HG03565 (cell line): Measurements from ENCODE around the gene BDNF.
"Not testable (repeated sequence)": the region's sequence is repeated elsewhere in the genome, so short reads cannot be mapped to it uniquely, and the experiment has no call there.

Experiments
- ATAC-seq: cut with Tn5 transposase; IDR thresholded peaks from one replicate; pipeline ENCODE4 v1.9.1; 2021; ENCODE audit warnings: mild to moderate bottlenecking, moderate library complexity; ENCODE audit not compliant: unreplicated experiment

The BDNF gene

DNA sequence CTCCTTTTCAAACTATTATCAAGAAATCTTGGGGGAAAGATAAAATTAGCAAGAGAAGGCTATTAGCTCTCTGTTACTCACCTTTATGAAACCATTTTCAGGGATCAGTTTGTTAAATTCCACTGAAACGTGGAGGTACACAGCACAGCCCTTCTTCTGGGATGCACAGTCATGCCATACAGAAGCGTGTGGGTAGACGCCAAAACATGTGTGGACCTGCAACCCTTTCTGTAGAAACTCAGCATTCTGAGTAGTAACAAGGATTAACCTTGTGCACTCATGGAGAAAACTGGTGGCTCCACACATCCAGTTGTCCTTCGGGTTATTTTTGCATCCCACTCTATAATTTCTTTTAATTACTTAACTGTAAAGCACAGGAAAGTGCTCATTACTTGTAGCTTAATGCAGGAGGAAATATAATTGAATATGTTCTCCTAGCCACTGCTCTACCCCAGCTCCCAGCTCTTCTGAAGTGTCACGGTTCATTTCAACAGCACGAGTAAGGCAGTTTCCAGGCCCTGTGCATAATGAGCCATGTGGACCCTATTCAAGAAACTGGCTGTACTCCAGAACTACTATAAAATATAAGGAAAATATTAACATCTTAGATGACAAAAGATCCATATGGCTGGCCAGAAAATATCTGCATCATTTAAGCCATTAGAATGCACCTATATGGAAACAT lies 26.1 kb downstream of the BDNF start:
- no peak for ATAC-seq

DNA sequence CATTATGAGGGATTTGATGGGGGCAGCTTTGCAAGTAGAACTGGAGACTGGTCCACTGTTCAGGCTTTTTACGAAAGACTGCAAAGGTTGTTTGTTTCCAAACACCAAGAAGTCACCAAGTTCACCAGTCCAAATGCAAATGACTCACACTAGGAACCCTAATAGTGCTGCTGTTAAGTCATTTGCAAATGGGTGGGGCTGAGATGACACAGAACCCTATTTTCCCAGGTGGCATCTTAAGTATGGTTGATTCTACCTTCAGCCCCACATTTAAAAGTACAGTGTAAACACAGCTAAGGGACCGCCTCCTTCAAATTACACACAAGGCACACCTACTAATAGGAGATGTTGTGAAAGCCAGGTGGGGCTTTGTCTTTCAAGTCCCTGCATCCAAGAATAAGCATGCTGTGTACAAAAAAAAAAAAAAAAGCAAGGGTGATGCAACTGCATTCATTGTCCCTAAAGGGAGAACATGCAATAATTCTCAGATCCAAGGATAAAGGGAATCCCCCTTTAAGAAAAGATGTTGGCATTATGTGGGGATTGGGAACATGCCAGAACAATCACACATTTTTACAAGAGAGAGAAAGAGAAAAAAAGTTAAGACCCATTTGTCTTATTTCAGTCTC lies 27.3 kb downstream of the BDNF start:
- no peak for ATAC-seq

GRCh38 chr11:27665508-27666101 lies 34.6 kb downstream of the BDNF start:
- not testable (repeated sequence) for ATAC-seq

- no peak for ATAC-seq
These were observed 36.9 kb downstream of the BDNF start for GRCh38 chr11:27663326-27663725.

DNA sequence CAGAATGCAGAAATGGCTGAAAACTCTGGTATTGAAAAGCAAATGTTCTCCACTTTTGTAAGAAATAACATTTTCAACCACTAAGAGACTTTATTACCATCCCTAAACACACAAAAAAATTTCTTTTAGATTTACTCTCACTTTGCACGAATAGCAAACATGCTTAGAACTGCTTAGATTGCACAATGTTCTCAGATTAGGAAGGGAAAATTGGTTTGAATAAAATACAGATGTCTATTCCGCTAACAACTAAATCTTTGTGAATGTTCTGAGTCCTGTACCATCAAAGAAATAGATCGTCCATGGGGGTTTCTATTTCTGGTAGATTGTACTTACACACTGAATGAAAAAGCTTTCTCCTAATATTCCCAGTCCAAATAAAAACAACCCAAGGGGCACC lies 40.1 kb downstream of the BDNF start:
- ATAC-seq: no peak

- ATAC-seq: no peak
These were observed 41.6 kb downstream of the BDNF start for GRCh38 chr11:27658535-27659236.

DNA sequence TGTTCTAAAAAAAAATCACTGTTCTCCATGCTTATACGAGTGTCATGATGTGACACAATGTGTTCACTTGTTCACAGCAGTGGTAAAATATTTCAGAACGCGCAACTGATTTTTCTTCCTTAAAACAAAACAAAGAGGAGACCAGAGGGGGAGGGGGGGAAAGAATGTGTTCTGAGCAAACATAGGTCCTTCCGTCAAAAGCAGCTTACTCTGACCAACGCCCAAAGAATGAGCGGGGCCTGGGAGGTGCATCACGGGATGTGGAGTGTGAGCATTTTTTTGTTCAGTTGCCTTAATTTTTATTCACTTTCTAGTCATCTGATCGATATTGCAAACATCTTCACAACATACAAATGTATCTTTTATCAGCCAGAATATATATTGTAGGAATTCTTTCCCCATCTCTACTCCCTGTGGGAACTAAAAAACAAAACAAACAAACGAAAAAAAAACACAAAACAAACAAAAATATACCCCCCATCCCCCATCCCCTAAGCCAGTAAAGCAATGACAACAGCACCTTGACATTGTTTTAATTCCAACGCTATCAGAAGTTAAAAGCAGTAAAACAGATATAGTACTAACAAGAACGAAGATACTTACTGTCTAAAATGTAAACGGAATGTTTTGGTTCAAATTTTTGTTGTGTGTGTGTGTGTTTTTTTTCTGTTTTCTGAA lies 43.3 kb downstream of the BDNF start:
- ATAC-seq: no peak

DNA sequence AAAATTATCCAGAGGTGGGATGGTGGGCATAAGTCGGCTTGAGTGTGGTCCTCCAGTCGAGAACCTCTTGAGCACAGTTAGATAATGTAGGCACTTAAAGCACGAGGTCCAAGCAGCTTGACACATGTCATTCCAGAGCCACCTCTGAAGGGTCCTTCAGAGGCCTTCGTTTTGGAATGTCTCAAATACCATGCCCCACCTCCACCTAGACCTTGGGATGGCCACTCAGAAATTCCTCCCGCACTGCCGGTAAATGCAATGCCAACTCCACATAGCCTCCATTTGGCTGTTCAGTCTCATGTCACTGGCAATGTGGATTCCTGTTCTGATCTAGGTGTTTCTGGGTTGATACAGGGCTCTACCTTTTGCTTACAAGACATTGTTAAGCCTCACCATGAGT lies 43.9 kb downstream of the BDNF start:
- no peak for ATAC-seq

DNA sequence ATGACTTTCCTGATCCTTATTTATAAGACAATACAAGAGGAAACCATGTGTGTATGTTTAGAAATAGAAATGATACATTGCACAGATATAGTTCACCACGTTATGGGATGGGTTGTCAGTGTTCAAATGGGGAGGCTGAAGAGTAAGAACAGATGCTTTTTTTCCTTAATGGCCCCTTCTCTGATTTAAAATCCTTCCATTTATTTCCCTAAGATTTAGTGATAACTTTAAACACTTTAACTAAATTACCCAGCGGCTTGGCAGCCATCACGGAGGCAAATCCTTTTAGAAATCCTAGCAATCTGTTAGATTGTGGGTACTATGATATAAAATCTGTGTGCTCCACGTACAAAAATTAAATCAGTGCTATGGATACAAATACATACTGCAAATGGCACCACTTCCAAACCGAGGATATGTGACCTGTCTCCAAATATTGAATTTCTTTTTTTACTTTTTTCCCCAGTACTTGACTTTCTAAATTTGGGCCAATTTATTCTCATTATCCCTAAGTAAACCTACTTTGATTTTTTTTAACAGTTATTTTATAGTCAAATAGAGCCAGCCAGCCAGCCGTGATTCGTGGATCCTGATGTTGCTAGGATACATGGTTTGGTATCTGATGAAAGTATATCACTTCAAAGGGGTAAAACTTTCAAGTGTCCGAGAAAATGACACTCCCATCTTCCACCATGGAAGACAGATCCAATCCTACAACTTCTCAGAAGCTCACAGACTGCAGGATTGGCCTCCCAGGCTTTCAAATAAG lies 46.1 kb downstream of the BDNF start:
- no peak for ATAC-seq

- ATAC-seq: no peak
These were observed 48.5 kb downstream of the BDNF start for GRCh38 chr11:27651711-27652110.

DNA sequence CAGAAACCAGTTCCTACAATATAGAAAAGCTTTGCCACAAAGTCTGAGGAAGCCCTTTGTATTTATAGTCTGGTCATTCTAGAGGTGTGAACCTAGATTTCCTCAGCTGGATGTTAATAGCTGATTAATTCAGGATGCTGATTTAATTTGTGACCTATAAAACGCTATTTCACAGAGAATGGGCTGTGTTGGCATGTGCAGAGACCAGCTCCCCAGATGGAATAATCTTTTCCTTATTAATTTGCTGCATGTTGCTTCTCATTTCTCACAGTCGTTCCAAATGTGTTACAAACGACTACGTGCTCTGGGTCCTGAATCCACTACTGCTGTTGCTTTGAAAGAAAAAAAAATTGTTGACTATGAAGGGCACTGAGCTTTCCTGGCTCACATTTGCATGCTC lies 49.3 kb downstream of the BDNF start:
- ATAC-seq: no peak

DNA sequence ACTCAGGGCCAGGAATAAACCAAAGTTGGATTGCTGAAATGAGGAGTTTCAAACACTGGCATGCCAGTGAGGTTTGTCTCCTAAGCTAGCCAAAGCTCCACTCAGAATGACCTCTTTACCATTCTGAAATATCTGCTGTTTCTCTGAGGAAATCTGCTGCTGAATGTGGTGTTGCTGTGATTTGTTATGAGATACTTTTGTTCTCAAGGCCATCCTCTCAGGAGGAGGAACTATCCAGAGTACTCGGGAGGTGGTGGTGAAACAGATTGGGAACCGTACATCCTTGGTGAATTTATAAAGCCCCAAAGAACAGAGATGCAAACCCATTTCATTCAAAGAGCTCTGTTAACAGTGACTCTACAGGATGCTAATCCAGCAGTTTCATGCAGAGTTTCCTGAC lies 50.5 kb downstream of the BDNF start:
- ATAC-seq: no peak

- ATAC-seq: no peak
These were observed 51.4 kb downstream of the BDNF start for GRCh38 chr11:27648840-27649239.

- ATAC-seq: no peak
These were observed 54.0 kb downstream of the BDNF start for GRCh38 chr11:27646051-27646818.

DNA sequence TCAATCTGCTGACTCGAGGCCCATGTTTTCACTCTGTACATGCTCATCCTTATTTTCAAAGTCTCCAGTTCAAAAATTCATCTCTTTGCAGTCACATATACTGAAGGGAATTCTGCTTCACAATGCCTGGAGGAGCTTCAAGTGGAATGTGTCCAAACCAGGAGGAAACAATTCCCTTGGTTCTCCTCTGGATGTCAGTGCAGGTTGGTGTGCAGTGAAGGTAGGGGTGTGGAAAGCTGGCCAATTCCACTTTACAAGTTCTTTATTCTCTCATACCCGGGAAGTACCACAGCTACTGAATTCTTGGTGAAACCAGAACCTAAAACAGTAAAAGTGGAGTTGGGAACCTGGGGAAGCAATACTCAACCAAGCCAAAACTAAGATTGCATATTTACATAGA lies 57.3 kb downstream of the BDNF start:
- no peak for ATAC-seq

GRCh38 chr11:27640954-27641353 lies 59.3 kb downstream of the BDNF start:
- ATAC-seq: no peak

DNA sequence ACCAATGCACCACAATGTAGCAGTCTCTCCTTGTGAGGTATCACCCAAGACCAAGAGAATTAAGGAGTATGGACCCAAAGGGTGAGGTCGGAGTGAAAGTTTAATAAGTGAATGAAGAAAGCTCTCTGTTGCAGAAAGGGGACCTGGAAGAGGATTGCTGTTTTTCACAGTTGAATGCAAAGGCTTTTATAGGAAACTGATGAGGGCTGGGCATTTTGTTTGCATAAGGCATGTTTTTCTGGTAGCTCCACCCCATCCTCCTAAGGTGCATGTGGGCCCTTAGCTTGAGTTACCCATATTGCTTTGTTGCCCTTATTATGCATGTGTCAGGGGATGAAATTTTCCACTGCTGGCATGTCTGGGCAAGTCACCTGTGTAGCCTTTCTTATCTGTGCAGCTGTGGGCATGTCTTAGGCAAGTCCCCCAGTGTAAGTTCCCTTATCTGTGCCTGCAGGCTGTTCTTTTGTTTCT lies 64.7 kb downstream of the BDNF start:
- ATAC-seq: peak; percentile 75

DNA sequence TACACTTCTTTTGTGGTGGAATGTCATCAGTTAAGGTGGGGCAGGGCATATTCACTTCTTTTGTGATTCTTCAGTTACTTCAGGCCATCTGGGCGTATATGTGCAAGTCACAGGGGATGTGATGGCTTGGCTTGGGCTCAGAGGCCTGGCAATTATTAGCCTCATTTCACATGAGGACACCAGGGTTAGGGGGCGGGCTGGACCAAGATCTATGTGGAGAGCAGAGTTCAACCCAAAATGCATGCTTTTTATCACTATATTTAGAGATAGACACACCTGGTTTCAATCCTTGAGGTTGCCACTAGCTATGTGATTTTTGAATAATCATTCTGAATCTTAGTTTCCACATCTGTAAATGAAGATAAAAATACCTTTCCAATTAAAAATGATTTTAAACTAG lies 65.5 kb downstream of the BDNF start:
- not testable (repeated sequence) for ATAC-seq

DNA sequence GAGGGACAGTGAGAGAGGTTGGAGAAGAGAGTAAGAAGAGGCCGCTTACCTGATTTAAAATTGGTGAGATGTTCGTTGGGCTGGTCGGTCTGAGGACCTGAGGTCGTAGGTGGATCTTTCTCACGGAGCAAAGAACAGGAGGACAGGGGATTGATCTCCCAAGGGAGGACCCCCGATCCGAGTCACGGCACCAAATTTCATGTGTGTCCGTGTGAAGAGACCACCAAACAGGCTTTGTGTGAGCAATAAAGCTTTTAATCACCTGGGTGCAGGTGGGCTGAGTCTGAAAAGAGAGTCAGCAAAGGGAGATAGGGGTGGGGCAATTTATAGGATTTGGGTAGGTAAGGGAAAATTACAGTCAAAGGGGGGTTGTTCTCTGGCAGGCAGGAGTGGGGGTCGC lies 66.0 kb downstream of the BDNF start:
- not testable (repeated sequence) for ATAC-seq

- not testable (repeated sequence) for ATAC-seq
These were observed 71.2 kb downstream of the BDNF start for GRCh38 chr11:27629023-27629422.
